ENCODE data around the gene FNIP2.

- TF ChIP-seq CTCF (IDR thresholded peaks at IDR 0.05) (peak in 6 of 7 experiments; percentile 59 to 81 (median 75)), POLR2A (IDR thresholded peaks at IDR 0.05) (no peak)
Measured at GRCh38 chr4:158850800-158851644, 82.2 kb downstream of the FNIP2 start.
